GM19035 (cell line): ENCODE measurements around the gene GADL1.

ENCODE experiments used
- ATAC-seq: cut with Tn5 transposase; IDR thresholded peaks from one replicate; pipeline ENCODE4 v1.9.1; 2021; ENCODE audit not compliant: unreplicated experiment

Gene GADL1

DNA sequence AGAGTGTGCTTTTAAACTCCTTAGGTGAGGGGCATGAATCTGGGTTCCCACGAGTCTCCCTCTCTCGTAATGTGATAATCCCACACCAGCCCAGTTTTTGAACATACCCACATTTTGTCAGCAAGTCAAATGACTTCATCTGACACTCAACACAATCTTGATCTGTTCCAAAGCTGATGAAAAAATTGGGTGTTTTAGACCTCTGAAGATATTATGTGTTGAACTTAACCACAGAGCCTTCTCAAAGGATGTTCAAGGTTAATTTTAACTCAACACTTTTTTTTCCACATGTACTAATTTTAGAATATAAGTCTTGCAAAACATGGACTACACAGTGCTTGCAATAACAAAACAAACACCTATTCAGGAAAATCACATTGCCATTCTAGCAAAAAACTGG lies 164.9 kb downstream of the GADL1 start:
- no peak for ATAC-seq

DNA sequence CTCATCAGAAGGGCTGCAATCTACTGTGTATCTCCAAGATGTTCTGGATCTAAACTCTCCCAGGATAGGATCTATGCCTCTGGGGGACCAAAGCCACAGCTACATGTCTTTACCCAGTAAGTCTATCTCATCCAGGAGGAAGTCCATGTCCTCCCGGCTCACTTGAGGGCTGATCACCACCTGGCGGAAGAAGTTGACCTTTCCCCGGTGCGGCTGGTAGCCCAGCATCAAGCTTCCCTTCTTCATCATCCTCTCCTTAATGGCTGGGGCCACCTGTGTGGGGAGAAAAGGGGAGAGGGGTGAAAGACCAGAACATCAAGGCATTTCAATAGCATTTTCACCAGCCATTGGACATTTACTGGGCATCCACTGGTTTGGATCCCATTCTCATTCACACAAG lies 166.3 kb downstream of the GADL1 start:
- no peak for ATAC-seq

DNA sequence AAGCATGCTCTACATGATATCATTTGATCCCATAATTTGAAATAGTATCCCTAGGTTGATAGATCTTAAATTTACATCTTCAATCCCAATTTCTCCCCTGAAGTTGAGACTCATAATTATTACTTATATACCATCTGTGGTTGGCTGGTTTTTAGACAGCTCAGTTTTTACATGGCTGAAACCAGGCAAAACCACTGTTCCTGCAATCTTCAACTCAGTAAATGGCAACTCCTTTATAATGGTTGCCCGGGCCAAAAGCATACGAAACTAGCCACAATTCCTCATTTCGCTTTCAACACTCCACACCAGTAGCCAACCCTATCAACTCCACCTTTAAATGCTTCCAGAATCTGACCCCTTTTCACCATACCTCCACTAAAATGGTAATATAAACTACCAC lies 169.6 kb downstream of the GADL1 start:
- ATAC-seq: no peak

DNA sequence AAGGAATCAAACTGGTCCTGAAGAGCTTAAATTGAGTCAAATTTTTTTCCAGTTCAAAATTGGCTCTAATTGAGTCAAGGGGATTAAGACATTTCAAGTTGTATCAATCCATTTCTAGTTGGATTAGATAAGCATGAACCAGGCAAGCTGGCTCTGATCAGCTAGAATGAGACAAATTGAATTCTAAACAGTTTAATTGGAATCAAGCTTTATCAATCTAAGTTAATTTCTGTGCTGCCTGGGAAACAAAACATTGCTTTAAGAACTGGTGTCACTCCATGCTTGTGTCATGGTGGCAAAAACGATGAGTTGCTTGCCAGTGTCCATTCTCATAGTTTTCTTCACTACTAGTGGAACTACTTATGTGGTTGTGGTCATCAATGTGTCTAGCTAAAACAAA lies 171.2 kb downstream of the GADL1 start:
- no peak for ATAC-seq

DNA sequence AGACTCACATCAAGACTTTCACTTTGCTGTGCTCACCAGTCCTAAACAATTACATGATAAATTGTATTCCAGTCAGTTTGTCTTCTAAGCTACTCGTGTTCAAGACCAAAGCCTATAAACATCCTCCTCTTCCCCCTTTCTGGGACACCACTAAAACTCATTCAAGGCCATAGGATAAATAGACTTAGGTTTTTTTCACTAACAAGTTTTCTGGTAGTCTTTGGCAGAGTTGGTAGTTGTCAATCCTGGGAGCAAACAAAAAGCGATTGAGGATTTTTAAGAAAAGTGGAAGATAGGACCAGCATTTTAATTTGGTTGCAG lies 173.2 kb downstream of the GADL1 start:
- no peak for ATAC-seq

DNA sequence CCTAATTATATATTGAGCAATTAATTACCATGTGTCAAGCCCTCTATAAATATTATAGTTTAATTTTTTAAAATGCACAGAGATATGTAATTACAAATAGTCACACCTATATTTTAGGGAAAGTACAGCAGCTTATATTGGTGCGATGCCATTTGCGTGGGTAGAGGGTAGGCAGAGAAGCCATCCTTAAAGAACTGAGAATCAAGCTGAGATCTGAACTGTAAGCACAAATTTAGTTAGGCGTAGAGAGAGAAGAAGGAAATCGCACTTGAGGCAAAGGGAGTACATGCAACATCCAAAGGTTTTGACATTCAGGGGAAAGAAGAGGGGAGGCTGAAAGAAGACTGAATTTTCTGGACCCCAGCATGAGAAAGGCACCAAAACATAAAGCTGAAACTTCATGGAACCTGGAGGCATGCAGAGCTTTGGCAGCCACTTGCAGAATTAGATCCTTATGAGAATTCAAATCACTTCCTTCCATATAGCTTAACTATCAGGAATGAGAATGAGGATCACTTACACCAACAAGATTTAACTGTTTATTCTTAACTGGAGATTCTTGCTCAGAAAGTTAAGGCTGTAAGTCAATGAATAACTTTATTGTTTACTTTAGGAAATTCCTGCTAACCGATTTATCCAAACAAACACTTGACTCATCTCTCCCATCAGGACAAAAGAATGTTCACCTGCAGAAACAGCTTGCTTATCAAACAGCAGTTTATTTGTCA lies 173.7 kb downstream of the GADL1 start:
- ATAC-seq: no peak

DNA sequence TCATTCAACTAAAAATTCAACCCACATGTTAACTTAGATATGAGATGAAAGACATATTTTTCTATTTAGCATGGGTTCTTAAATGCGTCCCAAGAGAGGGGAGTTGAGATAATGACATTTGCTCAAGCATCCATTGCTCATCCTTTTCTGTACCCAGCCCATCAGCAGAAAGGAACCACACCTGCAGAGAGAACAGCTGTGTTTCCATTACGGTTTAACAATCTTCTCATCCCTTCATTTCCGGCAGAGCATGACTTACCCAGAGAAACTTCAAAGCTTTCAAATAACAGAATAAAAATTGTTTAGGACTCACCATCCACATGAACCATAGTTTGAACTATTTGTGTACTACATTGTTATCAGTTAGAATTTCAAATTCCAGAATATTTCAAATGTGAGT lies 174.9 kb downstream of the GADL1 start:
- ATAC-seq: no peak

DNA sequence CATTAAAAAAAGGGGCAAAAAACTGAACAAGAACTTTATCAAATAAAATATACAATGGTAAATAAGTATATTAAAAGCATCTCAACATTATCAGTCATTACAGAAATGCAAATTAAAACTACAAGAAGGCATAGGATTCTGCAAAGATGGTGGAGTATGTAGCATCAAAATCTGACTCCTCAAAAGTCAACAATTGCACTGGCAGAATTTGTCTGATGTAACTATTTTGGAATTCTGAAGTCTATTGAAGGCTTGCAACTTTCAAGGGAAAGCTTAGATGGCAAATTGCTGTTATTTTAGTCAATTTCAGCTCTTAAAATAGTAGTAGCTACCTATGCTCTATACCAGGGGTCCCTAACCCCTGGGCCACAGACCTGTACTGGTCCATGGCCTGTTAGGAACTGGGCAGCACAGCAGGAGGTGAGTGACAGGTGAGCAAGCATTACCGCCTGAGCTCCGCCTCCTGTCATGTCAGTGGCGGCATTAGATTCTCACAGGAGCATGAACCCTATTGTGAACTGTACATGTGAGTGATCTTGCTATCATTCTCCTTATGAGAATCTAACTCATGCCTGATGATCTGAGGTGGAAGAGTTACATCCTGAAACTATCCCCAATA lies 180.5 kb downstream of the GADL1 start:
- no peak for ATAC-seq

DNA sequence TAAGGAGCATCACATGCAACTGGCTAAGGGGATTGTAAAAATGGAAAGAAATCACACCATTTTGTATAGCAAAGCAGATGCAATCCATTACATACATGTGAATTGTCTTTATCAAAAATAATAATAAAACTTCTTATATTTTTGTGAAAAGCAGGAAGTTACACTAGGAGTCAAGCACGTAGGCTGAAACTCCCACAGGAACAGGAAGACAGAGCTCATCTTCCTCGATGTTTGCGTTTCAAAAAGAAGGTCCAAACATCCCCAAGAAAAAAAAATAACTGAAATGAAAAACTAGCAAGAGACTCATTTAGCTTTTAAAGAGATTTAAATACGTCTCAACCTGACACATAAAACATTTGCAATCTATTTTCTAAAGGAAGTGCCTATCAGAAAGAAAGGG lies 181.5 kb downstream of the GADL1 start:
- no peak for ATAC-seq

DNA sequence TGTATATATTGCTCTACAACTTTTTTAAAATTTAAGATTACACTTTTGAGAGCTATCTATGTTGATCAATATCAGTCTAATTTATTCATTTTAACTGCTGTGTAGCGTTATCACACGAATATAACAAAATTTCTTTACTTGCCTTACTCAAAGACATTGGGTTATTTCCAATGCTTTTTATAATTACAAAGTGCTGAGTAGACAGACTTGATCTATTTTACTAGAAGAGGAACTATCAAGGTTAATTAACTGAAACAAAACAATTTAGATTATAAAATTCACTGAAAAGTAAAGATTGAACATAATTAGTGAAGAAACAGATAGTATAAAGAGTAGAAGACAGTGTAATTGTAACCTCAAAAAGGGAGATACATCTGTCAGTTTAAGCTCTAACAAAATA lies 182.6 kb downstream of the GADL1 start:
- ATAC-seq: no peak

DNA sequence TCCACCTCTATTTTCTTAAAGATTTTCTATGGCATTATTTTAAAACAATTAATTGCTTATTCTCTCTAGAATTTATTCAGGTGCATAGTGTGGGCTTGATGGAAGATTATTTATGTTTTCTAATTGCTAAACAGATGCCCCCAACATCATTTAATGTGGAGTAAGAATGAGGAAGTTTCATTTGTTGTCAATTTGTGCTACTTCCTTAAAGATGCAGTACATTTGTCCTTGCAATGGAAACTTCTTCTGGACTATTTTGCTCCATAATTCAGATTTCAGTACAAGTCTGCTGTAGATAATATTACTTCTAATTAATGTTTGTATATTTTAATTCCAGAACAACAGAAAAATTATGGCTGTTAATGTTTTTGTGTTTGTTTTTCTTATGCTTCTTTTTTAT lies 183.3 kb downstream of the GADL1 start:
- no peak for ATAC-seq

DNA sequence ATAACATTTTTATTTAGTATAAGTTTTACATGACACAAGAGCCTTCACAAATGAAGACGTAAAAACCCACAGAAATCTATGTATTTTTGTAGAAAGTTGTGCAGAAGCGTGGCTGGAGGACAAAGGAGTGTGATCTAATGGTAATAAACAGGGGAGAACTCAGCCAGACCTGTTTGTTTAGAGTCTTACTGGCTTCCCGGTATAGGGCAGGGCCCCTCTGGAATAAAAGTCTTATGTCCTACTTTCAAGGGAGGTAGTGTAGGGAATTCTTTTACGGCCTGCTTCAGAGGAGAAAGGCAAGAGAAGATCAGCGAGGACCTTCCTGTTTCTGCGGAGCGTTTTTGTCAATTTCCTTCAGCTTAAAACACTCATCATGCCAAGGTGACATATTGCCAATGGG lies 184.4 kb downstream of the GADL1 start:
- no peak for ATAC-seq

DNA sequence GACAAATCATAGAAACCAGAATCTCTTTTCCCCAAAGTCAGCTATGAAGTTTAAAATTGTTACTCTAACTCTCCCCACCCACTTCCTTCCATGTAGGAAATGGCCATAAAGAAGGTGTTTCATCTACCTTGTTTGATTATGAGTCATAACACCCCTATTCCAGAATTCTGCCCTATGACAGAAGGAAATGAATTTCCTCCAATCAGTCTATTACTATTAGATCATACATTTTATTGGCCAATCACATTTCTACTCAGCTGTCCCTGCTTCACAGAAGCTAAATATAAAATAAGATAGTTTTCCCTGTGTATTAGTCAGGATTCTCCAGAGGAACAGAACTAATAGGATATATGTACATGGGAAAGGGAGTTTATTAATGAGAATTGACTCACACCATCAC lies 186.0 kb downstream of the GADL1 start:
- no peak for ATAC-seq

DNA sequence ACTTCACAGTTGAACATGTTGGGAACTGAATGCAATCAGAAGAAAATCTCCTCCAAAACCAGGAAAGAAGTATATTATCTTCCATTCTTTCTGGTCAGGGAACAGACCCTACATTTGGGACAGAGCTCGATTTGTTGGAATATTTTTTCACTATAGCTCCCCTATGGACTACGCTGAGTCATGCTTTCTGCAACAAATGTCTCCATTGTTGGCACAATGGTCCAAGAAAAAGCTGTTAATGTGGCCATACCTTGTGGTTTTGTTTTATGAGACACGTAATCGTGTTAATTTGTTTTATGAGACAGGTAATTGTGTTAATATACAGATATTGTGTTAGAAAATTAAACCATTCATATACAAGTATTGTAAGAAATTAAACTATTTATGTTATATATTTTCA lies 186.6 kb downstream of the GADL1 start:
- ATAC-seq: no peak

DNA sequence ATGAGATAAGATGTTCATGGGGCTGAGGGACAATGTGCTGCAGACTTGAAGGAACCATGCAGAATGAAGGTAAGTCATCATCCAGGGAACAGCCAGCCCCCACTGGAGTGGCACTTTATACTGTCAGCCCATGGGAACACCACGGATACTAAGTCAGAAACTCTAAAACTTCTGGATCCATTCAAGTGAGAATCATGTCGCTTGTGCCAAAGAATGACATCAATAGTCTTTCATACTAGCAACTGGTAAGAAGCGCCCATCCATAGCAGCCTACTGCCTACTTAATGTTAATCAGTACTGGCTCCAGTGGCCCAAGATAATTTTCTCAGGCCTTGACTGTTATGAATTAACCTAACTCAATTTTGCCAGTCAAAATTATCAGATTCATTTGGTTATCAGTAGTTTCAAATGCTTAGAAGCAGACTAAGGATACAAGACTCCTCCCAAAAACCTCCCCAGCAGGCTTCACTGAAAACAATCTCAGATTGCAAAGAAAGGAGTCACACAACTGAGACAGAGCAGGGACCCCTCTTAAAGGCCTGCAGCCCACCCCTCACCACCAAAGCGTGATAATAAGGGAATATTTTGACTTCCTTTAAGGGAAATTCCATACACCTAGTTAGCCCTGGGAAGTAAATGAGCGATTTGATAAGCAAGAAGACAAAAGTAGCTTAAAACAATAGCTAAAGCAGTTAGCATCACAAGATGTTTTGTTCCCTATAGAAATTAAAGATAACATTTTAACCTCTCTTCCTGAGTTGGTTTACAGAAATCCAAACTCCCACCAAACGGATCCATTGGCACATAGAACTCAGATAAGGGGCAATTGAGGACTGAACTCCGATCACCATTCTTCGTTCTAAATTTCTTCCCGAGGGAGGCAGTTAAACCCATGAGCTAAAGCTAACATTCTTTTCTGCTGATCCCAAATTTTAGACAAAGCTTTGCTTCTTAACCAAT lies 189.2 kb downstream of the GADL1 start:
- no peak for ATAC-seq

DNA sequence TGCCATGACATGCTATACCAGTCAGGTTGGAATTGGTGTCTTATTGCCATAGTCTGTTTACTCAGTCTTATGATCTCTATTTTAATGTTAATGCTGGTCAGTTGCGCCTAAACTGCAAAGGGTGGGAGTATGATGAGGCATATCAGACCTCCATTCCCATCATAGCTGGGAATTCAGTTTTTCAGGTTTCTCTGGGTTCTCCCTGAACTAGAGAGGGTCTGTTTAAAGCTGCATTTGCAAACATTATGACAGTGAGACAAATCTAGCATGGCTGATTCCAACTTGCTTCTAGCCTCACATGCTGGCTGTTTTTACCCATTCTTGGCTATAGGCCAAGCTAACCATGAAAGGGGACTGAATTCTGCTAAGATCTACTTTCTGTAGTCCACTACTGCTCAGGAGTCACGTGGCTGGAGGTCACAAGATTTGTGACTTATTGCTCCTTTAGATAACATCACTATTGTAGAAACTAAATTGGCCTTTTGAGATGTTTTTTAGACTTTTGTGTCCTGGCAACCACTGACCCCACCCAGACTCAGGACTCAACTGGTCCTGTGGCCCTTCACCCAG lies 191.5 kb downstream of the GADL1 start:
- no peak for ATAC-seq

DNA sequence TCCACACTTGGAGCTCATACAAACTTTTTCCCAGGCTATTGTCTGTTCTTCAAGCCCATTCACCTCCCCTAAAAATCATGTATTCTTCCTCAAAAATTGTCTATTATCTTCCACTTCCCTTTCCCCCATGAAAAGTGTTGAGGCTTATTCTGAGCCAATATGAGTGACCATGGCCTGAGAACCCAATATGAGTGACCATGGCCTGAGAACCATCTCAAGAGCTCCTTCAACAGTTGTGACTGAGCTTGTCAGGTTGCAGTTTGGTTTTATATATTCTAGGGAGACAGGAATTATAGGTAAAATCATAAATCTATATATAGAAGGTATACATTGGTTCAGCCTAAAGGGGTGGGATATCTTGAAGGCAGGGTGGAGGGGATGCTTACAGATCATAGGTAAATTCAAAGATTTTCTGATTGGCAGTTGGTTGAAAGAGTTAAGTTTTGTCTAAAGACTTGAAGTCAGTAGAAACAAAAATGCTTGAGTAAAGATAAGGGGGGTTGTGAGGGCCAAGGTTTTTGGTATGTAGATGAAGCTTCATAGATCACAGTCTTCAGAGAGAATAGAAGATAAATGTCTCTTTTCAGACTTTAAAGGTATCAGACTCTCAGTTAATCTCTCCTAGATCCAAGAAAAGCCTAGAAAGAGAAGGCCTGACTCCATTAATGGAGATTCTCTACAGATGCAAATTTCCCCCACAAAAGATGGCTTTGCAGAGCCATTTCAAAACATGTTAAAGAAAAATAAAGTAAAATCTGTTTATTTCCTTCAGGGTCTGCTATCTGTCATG lies 192.2 kb downstream of the GADL1 start:
- no peak for ATAC-seq

DNA sequence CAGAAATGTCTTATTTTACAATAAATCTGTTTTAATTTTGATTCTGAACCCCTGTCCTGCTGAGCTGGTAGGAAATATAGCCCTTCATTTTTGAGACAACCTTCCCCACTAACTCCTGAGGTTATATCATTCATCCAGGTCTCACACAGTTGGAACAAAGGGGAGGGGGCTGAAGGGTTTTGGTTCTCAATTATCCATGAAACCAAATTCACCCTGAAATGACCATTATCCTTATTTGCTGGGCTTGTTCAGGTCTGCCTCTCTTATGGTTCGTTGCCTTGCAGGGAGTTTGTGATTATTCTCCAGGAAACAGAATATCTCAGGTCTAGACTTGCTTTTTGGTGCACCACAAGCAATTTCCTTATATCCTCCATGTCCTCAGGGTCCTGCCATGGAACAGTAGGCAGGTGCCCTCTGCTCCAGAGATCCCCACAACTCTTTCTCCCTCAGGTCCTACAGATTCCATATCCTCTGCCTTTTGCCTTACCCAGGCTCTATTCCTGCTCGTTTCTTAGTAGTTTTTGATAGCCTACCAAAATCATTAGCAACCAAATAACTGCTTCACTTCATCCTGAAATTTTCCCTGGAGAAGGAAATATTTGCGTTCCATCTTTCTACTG lies 193.6 kb downstream of the GADL1 start:
- ATAC-seq: no peak

DNA sequence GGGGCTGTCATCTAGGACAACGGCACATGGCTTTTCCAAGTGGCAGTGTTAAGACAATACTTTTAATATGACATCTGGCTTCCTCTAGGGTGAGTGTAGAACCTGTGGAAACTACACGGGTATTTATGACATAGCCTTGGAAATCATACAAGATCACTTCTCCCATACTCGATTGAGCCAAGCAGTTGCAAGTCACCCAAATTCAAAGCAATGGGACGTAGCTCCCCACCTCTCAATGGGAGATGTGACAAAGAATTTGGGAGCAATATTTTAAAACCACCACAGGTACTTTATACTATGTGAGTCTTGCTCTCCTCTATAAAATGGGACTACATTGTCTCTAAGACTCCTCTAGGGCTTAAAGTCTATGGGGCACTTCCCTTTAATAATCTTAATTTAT lies 194.5 kb downstream of the GADL1 start:
- no peak for ATAC-seq

DNA sequence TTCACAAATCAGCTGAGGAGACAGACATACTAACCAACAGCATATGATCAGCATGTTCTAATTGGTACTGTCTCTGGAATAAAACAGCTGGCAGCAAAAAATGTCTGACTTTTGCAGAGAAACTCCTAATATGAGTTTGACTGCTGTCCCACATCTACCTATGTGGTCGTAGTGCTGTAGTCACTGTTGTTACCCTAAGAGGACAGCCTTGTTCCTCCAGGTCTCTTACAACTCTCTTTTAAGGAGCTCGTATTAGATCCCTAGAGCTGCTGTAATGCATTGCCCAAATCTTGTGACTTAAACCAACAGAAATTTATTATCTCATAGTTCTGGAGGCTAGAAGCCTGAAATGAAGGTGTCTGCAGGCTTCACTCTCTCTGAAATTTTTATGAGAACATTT lies 195.9 kb downstream of the GADL1 start:
- no peak for ATAC-seq

DNA sequence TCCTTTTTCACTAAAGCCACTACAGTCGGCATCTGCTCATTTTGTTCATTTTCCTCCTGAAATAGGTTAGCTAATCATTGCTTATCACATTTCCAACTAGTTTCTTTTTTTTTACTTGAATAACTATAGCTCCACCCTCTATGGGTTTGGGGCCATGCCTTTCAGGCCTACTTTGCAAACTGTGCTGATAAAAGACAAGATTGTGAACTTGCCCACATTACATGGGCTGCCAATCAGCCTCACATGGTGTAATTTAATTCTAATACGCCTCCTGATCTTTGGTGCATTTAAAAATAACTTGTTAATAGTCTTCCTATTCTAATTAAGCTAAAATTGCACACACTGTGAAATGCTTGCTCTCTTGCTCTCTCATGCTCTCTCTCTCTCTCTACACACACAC lies 197.6 kb downstream of the GADL1 start:
- no peak for ATAC-seq
